ENCODE data around the gene DLGAP4.

The DLGAP4 gene

DNA sequence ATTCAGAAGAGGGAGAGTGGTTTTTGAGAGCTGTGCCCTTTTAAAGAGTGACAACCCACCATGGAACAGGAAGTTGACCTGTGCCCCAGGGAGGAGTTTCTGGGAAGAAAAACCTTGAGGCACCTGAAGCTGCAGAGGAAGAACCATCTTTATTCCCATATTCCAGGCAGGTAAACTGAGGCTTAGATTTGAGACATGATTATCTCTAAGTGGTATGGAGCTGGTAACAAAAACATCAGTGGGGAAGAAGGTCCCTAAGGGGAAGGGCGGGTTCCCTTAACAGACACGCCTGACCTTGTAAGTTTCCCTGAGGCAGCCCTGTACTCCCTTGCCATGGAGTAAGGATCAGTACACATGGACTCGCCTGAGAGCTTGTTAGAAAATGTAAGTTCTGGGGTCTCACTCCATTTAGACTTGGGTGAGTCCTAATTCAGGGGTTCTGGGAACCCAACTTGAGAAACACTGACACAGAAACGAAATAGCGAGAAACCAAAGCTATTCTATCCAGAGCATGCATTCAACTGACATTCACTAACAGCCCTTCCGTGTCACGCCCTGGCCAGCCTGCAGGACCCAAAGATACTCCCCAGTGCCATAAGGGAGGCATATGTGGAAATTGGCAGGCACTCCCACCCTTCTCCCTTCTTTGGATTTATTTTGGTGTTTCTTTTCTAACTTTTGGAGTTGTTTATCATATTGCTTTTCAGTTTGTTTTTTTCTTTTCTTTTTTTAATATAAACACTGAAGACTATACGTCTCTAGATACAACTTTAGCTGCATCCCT is 90.9 kb downstream of the DLGAP4 start:
- H3K14ac ChIP-seq (ENCODE audit: low read length in 2 of 2) = no peak overlapping the region
- no peaks in the 10 kb centered on the region for H3K9me3 ChIP-seq (ENCODE audit: control insufficient read depth, low read length)
- H3K4me3 ChIP-seq (ENCODE audit: insufficient read depth in 1 of 2, low read depth in 1 of 2, low read length in 2 of 2) = no peak overlapping the region
- H3K27ac ChIP-seq (ENCODE audit: low read length, poor library complexity, severe bottlenecking) = no peak overlapping the region
- no peak overlapping the region for H2AFZ ChIP-seq (ENCODE audit: low read depth, low read length)
- no peak overlapping the region for H2BK5ac ChIP-seq (ENCODE audit: low read depth, low read length, poor library complexity, severe bottlenecking)
- no peak overlapping the region for H4K8ac ChIP-seq (ENCODE audit: low read length)
- no peak overlapping the region for H3K18ac ChIP-seq (ENCODE audit: low read depth in 1 of 2, low read length in 2 of 2)
- H2BK12ac ChIP-seq (ENCODE audit: low read length in 2 of 2) = no peak overlapping the region
- no peak overlapping the region for H3K4me2 ChIP-seq (ENCODE audit: low read length, poor library complexity, severe bottlenecking)
- H2BK120ac ChIP-seq (ENCODE audit: low read depth, low read length) = no peak overlapping the region
- no peaks in the 10 kb centered on the region for H3K36me3 ChIP-seq (ENCODE audit: control insufficient read depth in 1 of 2, insufficient read depth in 2 of 2, low read depth in 1 of 2, low read length in 2 of 2)
- H2BK15ac ChIP-seq (ENCODE audit: low read depth, poor library complexity, severe bottlenecking) = no peak overlapping the region
- H3K27me3 ChIP-seq (ENCODE audit: control insufficient read depth in 1 of 2, insufficient read depth in 1 of 2, low read length in 2 of 2) = peaks cover 43 to 74% of the 10 kb centered on the region in 2 experiments
- no peak overlapping the region for H4K91ac ChIP-seq (ENCODE audit: low read length)
- H3K9ac ChIP-seq (ENCODE audit: low read length) = no peak overlapping the region
- no peaks in the 10 kb centered on the region for H3K79me1 ChIP-seq (replicated peaks; ENCODE audit: low read length, poor library complexity, severe bottlenecking)
- H3K4ac ChIP-seq (ENCODE audit: low read depth in 1 of 2, low read length in 2 of 2) = no peak overlapping the region
- no peak for DNase-seq
- 89% methylated on average over 7 of the region's 8 CpGs for WGBS
- no peak overlapping the region for H3K23ac ChIP-seq (ENCODE audit: low read length in 2 of 2)
- no peak overlapping the region for H2AK5ac ChIP-seq (ENCODE audit: low read length, severe bottlenecking)
- peaks cover 2% of the 10 kb centered on the region for H3K4me1 ChIP-seq (ENCODE audit: control insufficient read depth, insufficient read depth, low read depth, low read length)

GRCh38 chr20:36398515-36398914 is 92.4 kb downstream of the DLGAP4 start:
- 78% methylated on average over 2 of the region's 3 CpGs for WGBS
- H3K4me2 ChIP-seq (ENCODE audit: low read length, poor library complexity, severe bottlenecking) = no peak overlapping the region
- no peak overlapping the region for H2BK15ac ChIP-seq (ENCODE audit: low read depth, poor library complexity, severe bottlenecking)
- H2AK5ac ChIP-seq (ENCODE audit: low read length, severe bottlenecking) = no peak overlapping the region
- no peak for DNase-seq
- no peak overlapping the region for H2BK5ac ChIP-seq (ENCODE audit: low read depth, low read length, poor library complexity, severe bottlenecking)
- H2BK12ac ChIP-seq (ENCODE audit: low read length in 2 of 2) = no peak overlapping the region
- no peak overlapping the region for H3K23ac ChIP-seq (ENCODE audit: low read length in 2 of 2)
- H3K9ac ChIP-seq (ENCODE audit: low read length) = no peak overlapping the region
- H2BK120ac ChIP-seq (ENCODE audit: low read depth, low read length) = no peak overlapping the region
- H3K4me3 ChIP-seq (ENCODE audit: insufficient read depth in 1 of 2, low read depth in 1 of 2, low read length in 2 of 2) = no peak overlapping the region
- no peak overlapping the region for H4K91ac ChIP-seq (ENCODE audit: low read length)
- no peak overlapping the region for H3K27ac ChIP-seq (ENCODE audit: low read length, poor library complexity, severe bottlenecking)
- H3K36me3 ChIP-seq (ENCODE audit: control insufficient read depth in 1 of 2, insufficient read depth in 2 of 2, low read depth in 1 of 2, low read length in 2 of 2) = no peaks in the 10 kb centered on the region
- no peak overlapping the region for H4K8ac ChIP-seq (ENCODE audit: low read length)
- H2AFZ ChIP-seq (ENCODE audit: low read depth, low read length) = no peak overlapping the region
- H3K9me3 ChIP-seq (ENCODE audit: control insufficient read depth, low read length) = peaks cover 9% of the 10 kb centered on the region
- H3K4ac ChIP-seq (ENCODE audit: low read depth in 1 of 2, low read length in 2 of 2) = no peak overlapping the region
- no peak overlapping the region for H3K18ac ChIP-seq (ENCODE audit: low read depth in 1 of 2, low read length in 2 of 2)
- H3K27me3 ChIP-seq (ENCODE audit: control insufficient read depth in 1 of 2, insufficient read depth in 1 of 2, low read length in 2 of 2) = peaks cover 45 to 78% of the 10 kb centered on the region in 2 experiments
- peaks cover 2% of the 10 kb centered on the region for H3K4me1 ChIP-seq (ENCODE audit: control insufficient read depth, insufficient read depth, low read depth, low read length)
- H3K14ac ChIP-seq (ENCODE audit: low read length in 2 of 2) = no peak overlapping the region
- no peaks in the 10 kb centered on the region for H3K79me1 ChIP-seq (replicated peaks; ENCODE audit: low read length, poor library complexity, severe bottlenecking)

DNA sequence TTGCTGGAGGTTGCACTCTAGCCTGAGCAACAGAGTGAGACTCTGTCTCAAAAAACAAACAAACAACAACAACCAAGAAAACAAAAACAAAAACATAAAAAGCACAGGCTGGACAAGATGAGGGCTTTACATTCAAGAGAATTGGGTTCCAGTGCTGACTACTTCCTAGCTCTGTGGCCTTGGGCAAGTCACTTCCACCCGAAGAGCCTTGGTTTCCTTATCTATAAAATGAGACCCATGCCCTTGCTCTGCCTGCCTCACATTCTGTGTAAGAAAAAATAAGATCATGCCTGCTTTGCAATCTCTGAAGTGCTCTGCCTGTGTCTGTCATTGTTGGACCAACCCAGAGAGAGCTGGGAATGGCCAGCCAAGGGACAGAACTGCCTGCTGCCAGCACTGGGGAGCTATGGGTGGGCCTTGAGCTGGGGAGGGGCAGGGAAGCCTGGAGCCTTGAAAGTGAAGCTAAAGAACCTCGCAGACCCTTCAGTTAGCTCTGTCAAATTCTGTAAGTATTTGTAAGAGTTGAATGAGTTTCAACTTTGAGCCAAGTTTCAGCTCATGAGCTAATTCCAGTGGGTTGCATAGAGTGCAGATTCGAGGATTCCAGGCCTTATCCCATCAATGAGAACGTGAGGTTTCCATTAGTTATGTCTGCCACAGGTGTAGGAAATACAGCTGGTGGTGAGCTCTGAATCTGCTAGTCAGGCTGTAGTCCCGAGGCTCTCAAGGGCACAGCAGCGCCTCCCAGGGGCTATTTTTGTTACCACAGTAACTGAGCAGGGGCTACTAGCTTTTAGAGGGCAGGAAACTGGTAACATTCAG is 93.2 kb downstream of the DLGAP4 start:
- H4K8ac ChIP-seq (ENCODE audit: low read length) = no peak overlapping the region
- no peaks in the 10 kb centered on the region for H3K36me3 ChIP-seq (ENCODE audit: control insufficient read depth in 1 of 2, insufficient read depth in 2 of 2, low read depth in 1 of 2, low read length in 2 of 2)
- H2BK120ac ChIP-seq (ENCODE audit: low read depth, low read length) = no peak overlapping the region
- WGBS = 31% methylated on average over 6 of the region's 6 CpGs
- H3K23ac ChIP-seq (ENCODE audit: low read length in 2 of 2) = no peak overlapping the region
- DNase-seq = peak; percentile 26
- H3K79me1 ChIP-seq (replicated peaks; ENCODE audit: low read length, poor library complexity, severe bottlenecking) = no peaks in the 10 kb centered on the region
- no peak overlapping the region for H2AK5ac ChIP-seq (ENCODE audit: low read length, severe bottlenecking)
- H3K27ac ChIP-seq (ENCODE audit: low read length, poor library complexity, severe bottlenecking) = no peak overlapping the region
- no peak overlapping the region for H2AFZ ChIP-seq (ENCODE audit: low read depth, low read length)
- H3K4ac ChIP-seq (ENCODE audit: low read depth in 1 of 2, low read length in 2 of 2) = no peak overlapping the region
- no peak overlapping the region for H3K4me3 ChIP-seq (ENCODE audit: insufficient read depth in 1 of 2, low read depth in 1 of 2, low read length in 2 of 2)
- H2BK12ac ChIP-seq (ENCODE audit: low read length in 2 of 2) = no peak overlapping the region
- no peak overlapping the region for H3K18ac ChIP-seq (ENCODE audit: low read depth in 1 of 2, low read length in 2 of 2)
- H3K4me2 ChIP-seq (ENCODE audit: low read length, poor library complexity, severe bottlenecking) = no peak overlapping the region
- peaks cover 2% of the 10 kb centered on the region for H3K4me1 ChIP-seq (ENCODE audit: control insufficient read depth, insufficient read depth, low read depth, low read length)
- H3K9me3 ChIP-seq (ENCODE audit: control insufficient read depth, low read length) = peaks cover 13% of the 10 kb centered on the region
- no peak overlapping the region for H3K9ac ChIP-seq (ENCODE audit: low read length)
- H3K14ac ChIP-seq (ENCODE audit: low read length in 2 of 2) = no peak overlapping the region
- H2BK5ac ChIP-seq (ENCODE audit: low read depth, low read length, poor library complexity, severe bottlenecking) = no peak overlapping the region
- H2BK15ac ChIP-seq (ENCODE audit: low read depth, poor library complexity, severe bottlenecking) = no peak overlapping the region
- H4K91ac ChIP-seq (ENCODE audit: low read length) = no peak overlapping the region
- peaks cover 50 to 84% of the 10 kb centered on the region in 2 experiments for H3K27me3 ChIP-seq (ENCODE audit: control insufficient read depth in 1 of 2, insufficient read depth in 1 of 2, low read length in 2 of 2)

GRCh38 chr20:36399969-36400545 is 93.9 kb downstream of the DLGAP4 start:
- no peak overlapping the region for H2AK5ac ChIP-seq (ENCODE audit: low read length, severe bottlenecking)
- H4K91ac ChIP-seq (ENCODE audit: low read length) = no peak overlapping the region
- H3K4me2 ChIP-seq (ENCODE audit: low read length, poor library complexity, severe bottlenecking) = no peak overlapping the region
- no peak overlapping the region for H2BK15ac ChIP-seq (ENCODE audit: low read depth, poor library complexity, severe bottlenecking)
- no peak overlapping the region for H3K23ac ChIP-seq (ENCODE audit: low read length in 2 of 2)
- H3K18ac ChIP-seq (ENCODE audit: low read depth in 1 of 2, low read length in 2 of 2) = no peak overlapping the region
- H3K14ac ChIP-seq (ENCODE audit: low read length in 2 of 2) = no peak overlapping the region
- H2BK5ac ChIP-seq (ENCODE audit: low read depth, low read length, poor library complexity, severe bottlenecking) = no peak overlapping the region
- H3K36me3 ChIP-seq (ENCODE audit: control insufficient read depth in 1 of 2, insufficient read depth in 2 of 2, low read depth in 1 of 2, low read length in 2 of 2) = no peaks in the 10 kb centered on the region
- no peak overlapping the region for H3K4ac ChIP-seq (ENCODE audit: low read depth in 1 of 2, low read length in 2 of 2)
- H3K27ac ChIP-seq (ENCODE audit: low read length, poor library complexity, severe bottlenecking) = no peak overlapping the region
- peaks cover 2% of the 10 kb centered on the region for H3K4me1 ChIP-seq (ENCODE audit: control insufficient read depth, insufficient read depth, low read depth, low read length)
- no peak overlapping the region for H2BK12ac ChIP-seq (ENCODE audit: low read length in 2 of 2)
- H3K79me1 ChIP-seq (replicated peaks; ENCODE audit: low read length, poor library complexity, severe bottlenecking) = no peaks in the 10 kb centered on the region
- peaks cover 13% of the 10 kb centered on the region for H3K9me3 ChIP-seq (ENCODE audit: control insufficient read depth, low read length)
- peaks cover 53 to 86% of the 10 kb centered on the region in 2 experiments for H3K27me3 ChIP-seq (ENCODE audit: control insufficient read depth in 1 of 2, insufficient read depth in 1 of 2, low read length in 2 of 2)
- no peak overlapping the region for H3K4me3 ChIP-seq (ENCODE audit: insufficient read depth in 1 of 2, low read depth in 1 of 2, low read length in 2 of 2)
- H3K9ac ChIP-seq (ENCODE audit: low read length) = no peak overlapping the region
- H4K8ac ChIP-seq (ENCODE audit: low read length) = no peak overlapping the region
- no peak for DNase-seq
- WGBS = 74% methylated on average over 6 of the region's 7 CpGs
- no peak overlapping the region for H2BK120ac ChIP-seq (ENCODE audit: low read depth, low read length)
- no peak overlapping the region for H2AFZ ChIP-seq (ENCODE audit: low read depth, low read length)
